Left lung (tissue), 10 donors: ENCODE data around the gene CKS2. TPM values are rescaled to one million over a fixed set of nuclear protein-coding genes. Genes with fewer than 3 reads are reported as not detected.

Experiments used
- ATAC-seq: fragments of 200-7000 bp; cut with Tn5 transposase; one replicate; pipeline ENCODE4 v1.9.1; 2020; ENCODE audit warnings: moderate library complexity
- DNase-seq, 4 donors: peaks; one replicate each; pipeline ENCODE4 v3.0.0-alpha.2; 2013 to 2020
- H3K27ac ChIP-seq, 2 donors: fragments of 200-600 bp; sonication (generic) in 1 of 2; one replicate each; pipeline versions ENCODE4 v1.5.0 to v1.8.0; 2020 to 2021
- H3K27me3 ChIP-seq, 2 donors: fragments of 200-600 bp; sonication (generic) in 1 of 2; one replicate each; pipeline versions ENCODE4 v1.5.0 to v1.8.0; 2020 to 2021
- H3K36me3 ChIP-seq, 2 donors: fragments of 200-600 bp; sonication (generic) in 1 of 2; one replicate each; pipeline versions ENCODE4 v1.5.0 to v1.8.0; 2020 to 2021
- H3K4me1 ChIP-seq, 2 donors: fragments of 200-600 bp; one replicate each; pipeline ENCODE4 v1.8.0; 2021
- H3K4me3 ChIP-seq, 2 donors: fragments of 200-600 bp; sonication (generic) in 1 of 2; one replicate each; pipeline versions ENCODE4 v1.5.0 to v1.8.0; 2020 to 2021; ENCODE audit warnings: mild to moderate bottlenecking in 1 of 2
- H3K9me3 ChIP-seq, 2 donors: fragments of 200-600 bp; sonication (generic) in 1 of 2; one replicate each; pipeline versions ENCODE4 v1.5.0 to v1.8.0; 2020 to 2021
- CTCF ChIP-seq, 2 donors: fragments of 200-600 bp; sonication (generic) in 1 of 2; IDR thresholded peaks; one replicate each; pipeline versions ENCODE4 v1.5.0 to v1.8.0; 2021; ENCODE audit warnings: antibody characterized with exemption in 2 of 2
- intact Hi-C, 2 donors: fragments of 100-400 bp; cut with DNase I; formaldehyde crosslinking; loops; one replicate each; pipeline versions ENCODE4 v1.11.2 to v1.14.2; 2022
- polyA plus RNA-seq, 6 donors: library from polyadenylated mRNA; unstranded; fragments of 120-200 nt; gene quantifications; one replicate each; pipeline ENCODE4 v1.2.1, GENCODE V29; 2013; ENCODE audit not compliant: insufficient read length in 6 of 6
- total RNA-seq, 2 donors: library from RNA; stranded (reverse); fragmentation: NEBNext Ultra II Directional; extraction: Animal tissue kit (Norgen Biotek cat#: 25700); gene quantifications; one replicate each; pipeline ENCODE4 v1.2.1, GENCODE V29; 2021
- donor health status: DM: no; HTN: yes; CAD: no.
- donor health status: DM: no; HTN: no; CAD: no.

CKS2 gene
- total and polyA plus RNA-seq, 8 donors = 43.1 to 127 (median 74.6) TPM

- H3K4me1 ChIP-seq = peaks cover 29 to 57% of the 10 kb centered on the region in 2 donors
- H3K36me3 ChIP-seq = peaks cover 0 to 14% of the 10 kb centered on the region in 2 donors
- no peak overlapping the region for H3K27ac ChIP-seq
- H3K9me3 ChIP-seq = no peaks in the 10 kb centered on the region
- no peaks in the 10 kb centered on the region for H3K27me3 ChIP-seq
- intact Hi-C loops = loop anchor here in 1 of 2 donors (5.0 kb wide), 1 partner anchor 232 kb away; no protein-coding TSS in a partner anchor
- ATAC-seq = no peak
- no peak for TF ChIP-seq CTCF (IDR thresholded peaks at IDR 0.05)
- no peak overlapping the region for H3K4me3 ChIP-seq
- no peak for DNase-seq
Measured at GRCh38 chr9:89314955-89315354, 4.0 kb downstream of the CKS2 start.

GRCh38 chr9:89315482-89315881 is 4.5 kb downstream of the CKS2 start:
- H3K4me3 ChIP-seq = no peak overlapping the region
- no peaks in the 10 kb centered on the region for H3K9me3 ChIP-seq
- intact Hi-C loops = loop anchor here in 1 of 2 donors (5.0 kb wide), 1 partner anchor 232 kb away; no protein-coding TSS in a partner anchor
- no peak for TF ChIP-seq CTCF (IDR thresholded peaks at IDR 0.05)
- ATAC-seq (no peak), DNase-seq (no peak)
- H3K36me3 ChIP-seq = peaks cover 0 to 14% of the 10 kb centered on the region in 2 donors
- no peaks in the 10 kb centered on the region for H3K27me3 ChIP-seq
- H3K27ac ChIP-seq = no peak overlapping the region
- peaks cover 28 to 61% of the 10 kb centered on the region in 2 donors for H3K4me1 ChIP-seq

GRCh38 chr9:89317282-89317681 is 6.3 kb downstream of the CKS2 start:
- H3K27ac ChIP-seq = peak overlapping the region; percentile 99 to 100
- no peaks in the 10 kb centered on the region for H3K27me3 ChIP-seq
- H3K36me3 ChIP-seq = peaks cover 0 to 14% of the 10 kb centered on the region in 2 donors
- H3K4me3 ChIP-seq = peak overlapping the region in 1 of 2 donors; percentile 59
- no peaks in the 10 kb centered on the region for H3K9me3 ChIP-seq
- no peak for DNase-seq
- TF ChIP-seq CTCF (IDR thresholded peaks at IDR 0.05) = no peak
- ATAC-seq = no peak
- intact Hi-C loops = loop anchor here in 1 of 2 donors (5.0 kb wide), 1 partner anchor 230 kb away; no protein-coding TSS in a partner anchor
- peaks cover 24 to 68% of the 10 kb centered on the region in 2 donors for H3K4me1 ChIP-seq

GRCh38 chr9:89318123-89319014 is 7.4 kb downstream of the CKS2 start, which contains the start of gene SECISBP2:
SECISBP2 (plus strand) TSS chr9:89318500; CDS start chr9:89318577, 77 bp downstream.
- Histone ChIP-seq H3K4me3 (peak within 1 kb of the TSS; percentile 41 to 59), H3K4me1 (peaks cover 24 to 68% of the 10 kb centered on the region in 2 donors), H3K9me3 (no peaks in the 10 kb centered on the region), H3K36me3 (peaks cover 0 to 14% of the 10 kb centered on the region in 2 donors), H3K27ac (peak within 1 kb of the TSS; percentile 99 to 100), H3K27me3 (no peaks in the 10 kb centered on the region)
- ATAC-seq (peak; percentile 97), DNase-seq (peak; percentile 97 to 99 (median 98))
- intact Hi-C loops = loop anchor here in 1 of 2 donors (5.0 kb wide), 1 partner anchor 229 kb away; no protein-coding TSS in a partner anchor
- peak; percentile 59 to 60 for TF ChIP-seq CTCF (IDR thresholded peaks at IDR 0.05)
